ENCODE results near the gene INPP5E. TPM values are rescaled to one million over a fixed set of nuclear protein-coding genes. Genes with fewer than 3 reads are reported as not detected.
"Not testable (repeated sequence)": the region's sequence is repeated elsewhere in the genome, so short reads cannot be mapped to it uniquely, and the experiment has no call there.

The INPP5E gene
- total RNA-seq, 3 donors from 2014 or later (not counting 1 experiment from before 2014, with no cell fraction given): 12.1 to 15.7 (median 14.4) TPM

DNA sequence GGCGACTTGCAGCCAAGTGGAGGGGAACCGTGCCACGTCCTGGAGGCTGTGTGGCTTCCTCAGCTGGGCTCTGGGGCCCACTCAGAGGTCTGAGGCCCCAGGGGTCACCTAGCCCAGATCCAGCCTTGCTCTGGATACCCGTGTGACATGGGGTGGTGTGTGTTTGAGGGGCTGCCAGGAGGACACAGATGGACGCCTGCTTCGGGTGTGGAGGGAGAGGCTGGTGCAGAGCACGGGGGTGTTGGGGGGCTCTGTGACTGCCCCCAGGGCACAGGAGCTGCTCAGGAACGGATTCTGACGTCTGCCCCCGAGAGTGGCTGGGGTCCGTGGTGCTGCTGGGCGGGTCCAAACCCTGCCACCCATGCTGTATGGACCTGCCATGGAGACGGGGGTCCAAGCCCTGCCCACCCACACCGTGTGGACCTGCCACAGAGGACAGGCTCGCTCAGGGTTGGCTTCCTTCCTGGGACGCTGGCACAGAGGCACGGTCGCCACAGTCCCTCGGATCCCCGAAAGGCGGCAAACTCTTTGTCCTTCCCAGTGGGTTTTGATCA is 10.5 kb downstream of the INPP5E start:
- ATAC-seq (no peak), DNase-seq (no peak)
- H3K4me3 Mint-ChIP-seq: no peak overlapping the region
- Histone ChIP-seq H3K9me3 (ENCODE audit: control insufficient read depth, insufficient read depth, low read length) (no peaks in the 10 kb centered on the region), H3K4me1 (ENCODE audit: control insufficient read depth, insufficient read depth, low read length) (no peaks in the 10 kb centered on the region), H3K4me3 (ENCODE audit: low read length) (no peak overlapping the region), H3K27ac (ENCODE audit: low read length) (no peak overlapping the region), H3K36me3 (ENCODE audit: control insufficient read depth, insufficient read depth, low read length) (peaks cover 5% of the 10 kb centered on the region), H3K27me3 (ENCODE audit: control insufficient read depth, insufficient read depth, low read length) (no peaks in the 10 kb centered on the region)
- H3K27me3 Mint-ChIP-seq (ENCODE audit: low read depth in 2 of 2): no peaks in the 10 kb centered on the region
- no peaks in the 10 kb centered on the region for H3K4me1 Mint-ChIP-seq
- H3K27ac Mint-ChIP-seq: no peak overlapping the region
- TF ChIP-seq, protein P1, sequence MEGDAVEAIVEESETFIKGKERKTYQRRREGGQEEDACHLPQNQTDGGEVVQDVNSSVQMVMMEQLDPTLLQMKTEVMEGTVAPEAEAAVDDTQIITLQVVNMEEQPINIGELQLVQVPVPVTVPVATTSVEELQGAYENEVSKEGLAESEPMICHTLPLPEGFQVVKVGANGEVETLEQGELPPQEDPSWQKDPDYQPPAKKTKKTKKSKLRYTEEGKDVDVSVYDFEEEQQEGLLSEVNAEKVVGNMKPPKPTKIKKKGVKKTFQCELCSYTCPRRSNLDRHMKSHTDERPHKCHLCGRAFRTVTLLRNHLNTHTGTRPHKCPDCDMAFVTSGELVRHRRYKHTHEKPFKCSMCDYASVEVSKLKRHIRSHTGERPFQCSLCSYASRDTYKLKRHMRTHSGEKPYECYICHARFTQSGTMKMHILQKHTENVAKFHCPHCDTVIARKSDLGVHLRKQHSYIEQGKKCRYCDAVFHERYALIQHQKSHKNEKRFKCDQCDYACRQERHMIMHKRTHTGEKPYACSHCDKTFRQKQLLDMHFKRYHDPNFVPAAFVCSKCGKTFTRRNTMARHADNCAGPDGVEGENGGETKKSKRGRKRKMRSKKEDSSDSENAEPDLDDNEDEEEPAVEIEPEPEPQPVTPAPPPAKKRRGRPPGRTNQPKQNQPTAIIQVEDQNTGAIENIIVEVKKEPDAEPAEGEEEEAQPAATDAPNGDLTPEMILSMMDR (IDR thresholded peaks at IDR 0.05): no peak
- no peaks in the 10 kb centered on the region for H3K36me3 Mint-ChIP-seq
- intact Hi-C loops (cut with micrococcal nuclease): no loop called here
- WGBS (ENCODE audit: insufficient coverage): 94% methylated on average over 21 of the region's 21 CpGs
- H3K9me3 Mint-ChIP-seq: no peaks in the 10 kb centered on the region

DNA sequence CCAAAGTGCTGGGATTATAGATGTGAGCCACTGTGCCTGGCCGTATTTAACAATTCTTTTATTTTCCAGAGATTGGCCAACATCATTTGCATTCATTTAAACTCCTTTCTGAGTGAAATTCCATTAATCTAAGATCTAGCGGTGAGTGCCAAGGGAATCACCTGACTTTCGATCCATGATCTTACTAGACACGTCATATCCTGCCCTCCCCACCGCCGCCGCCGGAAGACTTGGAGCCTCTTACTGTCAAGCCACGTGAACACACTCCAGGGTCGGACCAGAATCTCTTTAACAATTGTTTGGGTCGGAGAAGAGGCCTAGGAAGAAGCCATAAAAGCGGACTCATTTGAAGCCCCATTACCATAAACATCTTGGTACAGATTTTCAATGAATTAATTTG is 12.9 kb downstream of the INPP5E start:
- DNase-seq: no peak
- ATAC-seq: no peak
- no peaks in the 10 kb centered on the region for H3K4me1 Mint-ChIP-seq
- Histone ChIP-seq H3K36me3 (ENCODE audit: control insufficient read depth, insufficient read depth, low read length) (peaks cover 23% of the 10 kb centered on the region), H3K27ac (ENCODE audit: low read length) (no peak overlapping the region), H3K4me3 (ENCODE audit: low read length) (no peak overlapping the region), H3K9me3 (ENCODE audit: control insufficient read depth, insufficient read depth, low read length) (no peaks in the 10 kb centered on the region), H3K4me1 (ENCODE audit: control insufficient read depth, insufficient read depth, low read length) (no peaks in the 10 kb centered on the region), H3K27me3 (ENCODE audit: control insufficient read depth, insufficient read depth, low read length) (no peaks in the 10 kb centered on the region)
- H3K4me3 Mint-ChIP-seq: no peak overlapping the region
- 97% methylated on average over 12 of the region's 12 CpGs for WGBS (ENCODE audit: insufficient coverage)
- no peak overlapping the region for H3K27ac Mint-ChIP-seq
- no peaks in the 10 kb centered on the region for H3K9me3 Mint-ChIP-seq
- intact Hi-C loops (cut with micrococcal nuclease): no loop called here
- no peaks in the 10 kb centered on the region for H3K27me3 Mint-ChIP-seq (ENCODE audit: low read depth in 2 of 2)
- no peaks in the 10 kb centered on the region for H3K36me3 Mint-ChIP-seq
- TF ChIP-seq, protein P1 (IDR thresholded peaks at IDR 0.05): no peak

DNA sequence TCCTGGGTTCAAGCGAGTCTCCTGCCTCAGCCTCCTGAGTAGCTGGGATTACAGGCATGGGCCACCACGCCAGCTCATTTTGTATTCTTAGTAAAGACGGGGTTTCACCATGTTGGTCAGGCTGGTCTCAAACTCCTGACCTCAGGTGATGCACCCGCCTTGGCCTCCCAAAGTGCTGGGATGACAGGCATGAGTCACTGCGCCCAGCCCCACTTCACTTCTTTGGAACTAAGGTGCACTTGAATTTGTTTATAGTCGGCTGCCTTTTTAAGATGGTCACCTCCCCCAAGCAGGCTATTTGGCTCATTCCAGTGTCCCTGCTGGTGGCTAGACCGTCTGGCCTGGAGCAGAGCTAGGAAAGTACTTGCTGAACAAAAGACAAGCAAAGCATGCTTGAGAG is 14.3 kb downstream of the INPP5E start:
- ATAC-seq; H3K27me3 ChIP-seq (ENCODE audit: control insufficient read depth, insufficient read depth, low read length); H3K27me3 Mint-ChIP-seq (ENCODE audit: low read depth in 2 of 2); DNase-seq; intact Hi-C loops (cut with micrococcal nuclease); H3K27ac ChIP-seq (ENCODE audit: low read length); H3K4me1 Mint-ChIP-seq; H3K27ac Mint-ChIP-seq; H3K9me3 Mint-ChIP-seq; H3K4me3 ChIP-seq (ENCODE audit: low read length); H3K36me3 Mint-ChIP-seq; H3K9me3 ChIP-seq (ENCODE audit: control insufficient read depth, insufficient read depth, low read length); H3K4me1 ChIP-seq (ENCODE audit: control insufficient read depth, insufficient read depth, low read length); H3K4me3 Mint-ChIP-seq: not testable (repeated sequence)
- H3K36me3 ChIP-seq (ENCODE audit: control insufficient read depth, insufficient read depth, low read length): peaks cover 34% of the 10 kb centered on the region
- 93% methylated on average over 7 of the region's 7 CpGs for WGBS (ENCODE audit: insufficient coverage)

DNA sequence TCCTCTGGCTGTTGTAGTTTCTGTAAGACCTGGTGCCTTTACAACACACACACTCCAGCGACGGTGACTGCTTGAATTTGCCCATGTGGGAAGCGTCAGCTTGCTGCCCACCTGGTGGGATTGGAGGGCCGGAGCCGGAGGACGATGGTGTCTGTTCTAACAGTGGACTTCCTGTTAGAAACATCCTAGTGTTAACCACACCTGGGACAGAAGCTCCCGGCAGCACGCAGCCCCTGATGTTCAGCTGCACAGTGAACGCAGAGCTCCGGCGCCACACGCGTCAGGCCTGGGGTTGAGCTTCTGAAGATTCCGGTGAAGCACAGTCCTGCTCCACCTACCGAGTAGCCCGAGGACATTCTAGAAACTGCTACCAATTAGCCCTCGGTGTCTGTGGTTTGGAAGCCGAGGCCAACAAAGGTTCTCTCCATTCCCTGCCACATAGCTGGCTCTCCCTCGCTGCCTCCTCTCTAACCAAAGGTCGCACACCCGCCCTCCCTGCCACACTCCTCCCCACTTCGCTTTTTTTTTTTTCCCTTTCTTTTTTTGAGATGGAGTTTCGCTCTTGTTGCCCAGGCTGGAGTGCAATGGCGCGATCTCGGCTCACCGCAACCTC is 14.8 kb downstream of the INPP5E start:
- WGBS (ENCODE audit: insufficient coverage): 89% methylated on average over 27 of the region's 27 CpGs
- Histone ChIP-seq H3K9me3 (ENCODE audit: control insufficient read depth, insufficient read depth, low read length) (no peaks in the 10 kb centered on the region), H3K36me3 (ENCODE audit: control insufficient read depth, insufficient read depth, low read length) (peaks cover 37% of the 10 kb centered on the region), H3K27ac (ENCODE audit: low read length) (no peak overlapping the region), H3K4me1 (ENCODE audit: control insufficient read depth, insufficient read depth, low read length) (no peaks in the 10 kb centered on the region), H3K27me3 (ENCODE audit: control insufficient read depth, insufficient read depth, low read length) (no peaks in the 10 kb centered on the region), H3K4me3 (ENCODE audit: low read length) (no peak overlapping the region)
- Mint-ChIP-seq H3K9me3 (no peaks in the 10 kb centered on the region), H3K4me1 (no peaks in the 10 kb centered on the region), H3K36me3 (no peaks in the 10 kb centered on the region), H3K27me3 (ENCODE audit: low read depth in 2 of 2) (no peaks in the 10 kb centered on the region), H3K27ac (no peak overlapping the region), H3K4me3 (no peak overlapping the region)
- intact Hi-C loops (cut with micrococcal nuclease): no loop called here
- no peak for DNase-seq
- TF ChIP-seq, protein P1 (IDR thresholded peaks at IDR 0.05): no peak
- no peak for ATAC-seq

Data from natural killer cell (primary cell).